ENCODE results near the gene TMEM19.

The TMEM19 gene

GRCh38 chr12:71645268-71645667 lies 40.6 kb upstream of the TMEM19 start:
- H3K27ac ChIP-seq: no peak overlapping the region
- no peak for TF ChIP-seq CTCF (conservative IDR thresholded peaks at IDR 0.05)

- H3K27ac ChIP-seq: no peak overlapping the region
- TF ChIP-seq CTCF (conservative IDR thresholded peaks at IDR 0.05): no peak
Measured at GRCh38 chr12:71646512-71646911, 39.4 kb upstream of the TMEM19 start.

GRCh38 chr12:71648537-71648936 lies 37.3 kb upstream of the TMEM19 start:
- TF ChIP-seq CTCF (conservative IDR thresholded peaks at IDR 0.05): no peak
- no peak overlapping the region for H3K27ac ChIP-seq

GRCh38 chr12:71649401-71649800 lies 36.5 kb upstream of the TMEM19 start:
- no peak overlapping the region for H3K27ac ChIP-seq
- TF ChIP-seq CTCF (conservative IDR thresholded peaks at IDR 0.05): no peak

- no peak for TF ChIP-seq CTCF (conservative IDR thresholded peaks at IDR 0.05)
Measured at GRCh38 chr12:71652656-71653055, 33.2 kb upstream of the TMEM19 start.

GRCh38 chr12:71653137-71653536 lies 32.7 kb upstream of the TMEM19 start:
- TF ChIP-seq CTCF (conservative IDR thresholded peaks at IDR 0.05): no peak
- H3K27ac ChIP-seq: no peak overlapping the region

More at GRCh38 chr12:71652656-71653055, 33.2 kb upstream of the TMEM19 start:
- no peak overlapping the region for H3K27ac ChIP-seq

- no peak overlapping the region for H3K27ac ChIP-seq
- TF ChIP-seq CTCF (conservative IDR thresholded peaks at IDR 0.05): no peak
Measured at GRCh38 chr12:71654200-71654599, 31.7 kb upstream of the TMEM19 start.

GRCh38 chr12:71655495-71655894 lies 30.4 kb upstream of the TMEM19 start:
- no peak for TF ChIP-seq CTCF (conservative IDR thresholded peaks at IDR 0.05)
- H3K27ac ChIP-seq: no peak overlapping the region
